Activated naive CD4-positive, alpha-beta T cell treated with anti-CD3 and anti-CD28 coated beads, Interleukin-2, amount 50 U/mL, for 72 hours (primary cell): ENCODE data around the gene KCTD16. TPM values are rescaled to one million over a fixed set of nuclear protein-coding genes. Genes with fewer than 3 reads are reported as not detected.
A peak's percentile ranks its signal among the peaks of the same experiment; 100 is the strongest.

ENCODE experiments used
- ATAC-seq, 2 donors: fragments of 150-1000 bp; cut with Tn5 transposase; 2 replicates each; pipeline ENCODE4 v1.10.0; 2021; ENCODE audit warnings: mild to moderate bottlenecking in 2 of 2, moderate library complexity in 2 of 2
- DNase-seq, 2 donors: peaks; one replicate each; pipeline ENCODE4 v3.0.0; 2021 to 2022; ENCODE audit warnings: low spot score in 2 of 2
- H3K27ac Mint-ChIP-seq, 2 donors: one replicate each; pipeline ENCODE4 v1.8.0; 2022; ENCODE audit warnings: mild to moderate bottlenecking in 2 of 2, mixed read lengths in 2 of 2
- H3K36me3 Mint-ChIP-seq, 2 donors: one replicate each; pipeline ENCODE4 v1.8.0; 2022; ENCODE audit warnings: mixed read lengths in 2 of 2
- H3K9me3 Mint-ChIP-seq, 2 donors: one replicate each; pipeline ENCODE4 v1.8.0; 2022; ENCODE audit warnings: mixed read lengths in 2 of 2
- total RNA-seq, 2 donors: library from RNA; stranded (reverse); gene quantifications; one replicate each; pipeline ENCODE4 v1.2.3, GENCODE V29; 2022

Gene KCTD16
- total RNA-seq, 2 donors from 2014 or later = 0.23 to 1.4 TPM

DNA sequence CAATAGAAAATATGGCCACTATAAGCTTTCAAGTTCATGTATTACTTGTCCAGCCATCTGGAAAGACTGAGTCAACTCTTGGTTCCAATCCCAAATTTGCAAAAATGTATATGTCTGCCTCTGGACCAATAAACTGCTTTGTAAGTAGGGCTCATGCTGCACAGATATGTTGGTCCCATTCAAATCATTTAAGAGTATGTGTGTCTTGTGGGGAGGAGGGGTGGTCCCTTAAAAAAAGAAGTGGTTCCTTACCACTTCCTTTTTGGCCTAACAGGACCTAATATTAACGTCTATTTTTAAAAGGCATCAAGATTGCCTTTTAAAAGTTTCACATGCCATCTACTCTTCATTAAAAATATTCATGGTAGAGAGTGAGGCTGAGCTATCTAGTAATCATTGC is 214.9 kb downstream of the KCTD16 start:
- no peak for ATAC-seq
- Mint-ChIP-seq H3K36me3 (peaks cover 0 to 3% of the 10 kb centered on the region in 2 donors), H3K27ac (no peak overlapping the region), H3K9me3 (peaks cover 13 to 16% of the 10 kb centered on the region in 2 donors)
- no peak for DNase-seq

DNA sequence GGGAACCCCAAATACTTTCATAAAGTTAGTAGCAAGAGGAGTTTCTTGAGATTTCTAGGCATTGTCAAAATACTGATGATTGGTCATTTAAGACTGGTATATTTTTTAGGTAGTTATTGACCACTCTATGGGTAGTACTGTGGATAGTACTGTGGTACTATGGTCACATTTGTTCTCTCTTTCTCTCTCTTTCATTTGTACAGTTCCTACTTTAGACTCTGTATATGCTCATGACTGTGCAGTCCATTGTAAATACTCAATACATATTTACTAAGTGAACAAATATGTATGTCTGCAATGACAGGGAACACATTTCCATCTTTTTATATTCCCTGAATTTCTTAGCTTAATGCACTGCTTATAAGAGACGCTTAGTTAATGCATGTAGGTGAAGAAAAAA is 215.6 kb downstream of the KCTD16 start:
- peaks cover 6 to 12% of the 10 kb centered on the region in 2 donors for H3K9me3 Mint-ChIP-seq
- H3K36me3 Mint-ChIP-seq = no peaks in the 10 kb centered on the region
- H3K27ac Mint-ChIP-seq = no peak overlapping the region
- ATAC-seq (no peak), DNase-seq (no peak)

GRCh38 chr5:144390133-144390532 is 219.5 kb downstream of the KCTD16 start:
- H3K27ac Mint-ChIP-seq = no peak overlapping the region
- DNase-seq = no peak

DNA sequence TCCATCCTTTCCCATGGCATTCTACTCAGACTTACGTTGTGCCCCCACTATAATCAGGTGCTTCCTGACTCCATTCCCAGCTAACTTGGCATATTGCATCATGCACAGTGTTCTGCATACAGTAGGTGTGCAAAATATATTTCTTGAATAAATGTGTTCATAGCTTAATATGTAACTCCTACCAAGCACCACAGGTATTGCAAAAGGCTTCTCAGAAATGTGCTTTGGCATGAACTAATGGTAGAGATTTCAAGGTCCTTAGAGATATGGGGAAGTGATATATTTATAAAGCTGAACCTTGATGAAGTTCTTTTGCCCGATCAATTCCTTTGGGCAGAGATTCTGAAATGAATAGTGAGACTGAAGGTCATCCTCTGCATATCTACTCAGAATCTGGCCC is 220.4 kb downstream of the KCTD16 start:
- peaks cover 0 to 4% of the 10 kb centered on the region in 2 donors for H3K36me3 Mint-ChIP-seq
- no peak for DNase-seq

More at GRCh38 chr5:144390133-144390532, 219.5 kb downstream of the KCTD16 start:
- Mint-ChIP-seq H3K36me3 (peaks cover 0 to 4% of the 10 kb centered on the region in 2 donors), H3K9me3 (peaks cover 0 to 10% of the 10 kb centered on the region in 2 donors)
- no peak for ATAC-seq

DNA sequence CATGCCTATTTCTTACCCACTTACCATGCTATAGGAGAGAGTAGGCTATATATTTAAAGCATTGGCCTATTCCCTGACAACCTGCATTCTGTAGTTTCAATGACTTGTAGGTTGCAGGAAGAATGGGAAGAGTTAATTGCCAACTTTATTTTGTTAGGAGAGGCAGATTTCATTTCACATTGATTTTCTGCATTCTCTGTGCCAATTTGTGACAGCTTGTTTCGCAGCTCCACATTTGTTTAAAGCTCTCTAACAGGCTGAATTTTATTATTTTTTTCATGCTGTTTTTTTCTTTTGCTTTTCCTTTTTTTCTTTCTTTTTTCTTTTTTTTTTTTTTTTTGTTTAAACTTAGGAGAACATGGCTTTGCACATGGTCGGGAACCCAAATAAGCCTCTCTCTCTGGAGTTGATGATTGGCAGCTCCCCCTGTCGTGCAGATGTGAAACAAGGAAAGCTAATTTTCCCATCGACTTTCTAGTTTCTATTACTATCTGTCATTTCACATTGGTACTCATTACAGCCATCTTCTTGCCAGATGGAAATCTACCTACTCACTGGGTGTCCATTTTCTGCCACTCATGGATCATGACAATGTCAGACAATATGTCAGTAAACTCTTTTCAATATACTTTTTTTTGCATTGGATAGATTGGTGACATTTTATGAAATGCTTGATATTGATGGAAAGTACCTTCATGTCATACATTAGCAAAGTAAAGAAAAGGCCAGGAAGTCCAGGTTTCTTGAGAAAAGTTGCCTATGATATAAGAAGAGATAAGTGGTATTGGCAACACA is 223.2 kb downstream of the KCTD16 start:
- no peak for ATAC-seq
- H3K9me3 Mint-ChIP-seq = peaks cover 0 to 10% of the 10 kb centered on the region in 2 donors
- H3K27ac Mint-ChIP-seq = no peak overlapping the region
- no peak for DNase-seq
- peaks cover 0 to 4% of the 10 kb centered on the region in 2 donors for H3K36me3 Mint-ChIP-seq

More for the DNA sequence above, 220.4 kb downstream of the KCTD16 start:
- ATAC-seq = no peak
- H3K27ac Mint-ChIP-seq = no peak overlapping the region
- peaks cover 0 to 10% of the 10 kb centered on the region in 2 donors for H3K9me3 Mint-ChIP-seq

DNA sequence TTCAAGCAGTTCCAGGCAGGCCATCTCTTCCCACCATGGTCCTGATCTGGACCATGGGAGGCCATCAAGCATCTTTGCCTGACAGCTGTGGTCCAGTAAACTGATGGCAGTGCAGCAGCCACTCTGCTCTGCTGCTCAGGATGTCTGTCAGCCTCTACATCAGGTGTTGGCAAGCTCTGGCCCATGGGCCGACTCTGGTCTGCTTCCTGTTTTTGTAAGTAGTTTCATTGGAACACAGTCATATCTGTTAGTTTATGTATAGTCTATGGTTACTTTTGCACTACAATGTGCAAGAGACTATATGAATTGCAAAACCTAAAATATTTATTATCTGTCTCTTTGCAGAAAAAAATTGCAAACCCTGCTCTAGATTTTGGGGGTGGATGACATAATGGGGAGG is 225.0 kb downstream of the KCTD16 start:
- H3K27ac Mint-ChIP-seq = peak overlapping the region in 1 of 2 donors; percentile 37
- H3K9me3 Mint-ChIP-seq = peaks cover 0 to 10% of the 10 kb centered on the region in 2 donors
- ATAC-seq = no peak
- DNase-seq = no peak
- H3K36me3 Mint-ChIP-seq = peaks cover 0 to 4% of the 10 kb centered on the region in 2 donors

GRCh38 chr5:144403058-144403457 is 232.4 kb downstream of the KCTD16 start:
- no peaks in the 10 kb centered on the region for H3K36me3 Mint-ChIP-seq
- no peaks in the 10 kb centered on the region for H3K9me3 Mint-ChIP-seq
- H3K27ac Mint-ChIP-seq = no peak overlapping the region
- no peak for ATAC-seq
- DNase-seq = no peak

- Mint-ChIP-seq H3K9me3 (peaks cover 4% of the 10 kb centered on the region in 2 donors), H3K36me3 (no peaks in the 10 kb centered on the region), H3K27ac (no peak overlapping the region)
- DNase-seq = no peak
- ATAC-seq = no peak
Measured at GRCh38 chr5:144403817-144404420, 233.2 kb downstream of the KCTD16 start.

DNA sequence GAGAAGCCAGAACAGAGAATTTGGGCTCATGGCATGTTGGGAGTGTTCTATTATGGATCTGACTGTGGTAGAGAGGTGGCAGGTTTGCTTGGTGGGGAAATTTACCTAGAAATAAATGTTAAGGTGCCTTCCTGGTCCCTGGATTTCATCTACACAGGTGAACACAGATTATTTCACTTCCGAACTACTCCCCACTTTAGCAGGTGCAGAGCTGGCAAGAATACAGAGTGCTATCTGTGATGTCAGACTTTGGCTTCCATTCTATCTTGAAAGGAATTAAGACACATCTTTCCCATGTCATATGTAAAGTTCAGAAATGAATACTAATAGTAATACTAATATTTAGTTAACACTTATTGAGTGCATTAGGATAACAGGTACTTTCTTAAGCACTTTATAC is 234.0 kb downstream of the KCTD16 start:
- H3K9me3 Mint-ChIP-seq = peaks cover 4 to 5% of the 10 kb centered on the region in 2 donors
- H3K27ac Mint-ChIP-seq = no peak overlapping the region
- ATAC-seq (no peak), DNase-seq (no peak)
- no peaks in the 10 kb centered on the region for H3K36me3 Mint-ChIP-seq

DNA sequence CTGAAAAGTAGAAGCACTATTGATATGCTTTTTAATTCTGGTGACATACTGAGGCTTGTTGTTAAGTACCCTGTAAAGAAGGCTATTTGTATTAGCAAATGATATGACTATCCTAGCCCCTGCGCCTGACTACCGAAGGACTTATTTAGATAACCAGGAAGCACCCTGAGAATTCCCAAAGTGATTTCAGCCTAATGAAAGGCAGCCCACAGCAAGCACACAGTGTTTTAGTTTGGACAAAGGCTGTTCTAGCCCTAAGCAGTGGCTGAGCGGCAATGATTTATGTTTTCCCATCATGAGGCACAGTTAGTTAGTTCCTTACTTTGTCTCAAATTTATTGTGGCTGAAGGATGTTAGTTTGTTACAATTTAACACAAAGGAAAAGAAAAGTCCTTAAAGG is 235.3 kb downstream of the KCTD16 start:
- ATAC-seq = no peak
- Mint-ChIP-seq H3K27ac (no peak overlapping the region), H3K36me3 (no peaks in the 10 kb centered on the region), H3K9me3 (peaks cover 4 to 5% of the 10 kb centered on the region in 2 donors)
- DNase-seq = no peak

DNA sequence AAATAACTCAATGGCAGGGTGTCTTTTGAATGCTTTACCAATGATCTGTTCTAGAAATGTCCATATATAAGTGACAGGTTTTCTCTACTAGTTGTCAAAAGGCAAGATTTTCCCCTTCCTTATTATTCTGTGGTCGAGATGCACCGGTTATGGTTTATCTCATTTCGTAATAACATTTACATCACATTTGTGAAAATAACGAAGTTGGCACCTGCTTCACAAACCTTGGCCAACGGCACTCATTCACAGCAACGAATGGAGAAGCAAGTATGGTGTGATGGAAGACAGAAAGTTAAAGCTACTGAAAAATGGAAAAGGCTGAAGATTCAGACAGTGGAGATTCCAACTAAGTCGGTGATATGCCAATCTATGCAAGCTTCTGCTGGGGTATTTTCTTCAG is 235.8 kb downstream of the KCTD16 start:
- Mint-ChIP-seq H3K27ac (no peak overlapping the region), H3K36me3 (no peaks in the 10 kb centered on the region)
- ATAC-seq = no peak

GRCh38 chr5:144414202-144415029 is 243.7 kb downstream of the KCTD16 start:
- ATAC-seq = no peak
- H3K36me3 Mint-ChIP-seq = no peaks in the 10 kb centered on the region
- H3K27ac Mint-ChIP-seq = no peak overlapping the region
- peaks cover 13 to 16% of the 10 kb centered on the region in 2 donors for H3K9me3 Mint-ChIP-seq
- no peak for DNase-seq

More for the DNA sequence above, 235.8 kb downstream of the KCTD16 start:
- DNase-seq = no peak
- H3K9me3 Mint-ChIP-seq = peaks cover 4 to 5% of the 10 kb centered on the region in 2 donors

GRCh38 chr5:144416196-144416595 is 245.5 kb downstream of the KCTD16 start:
- DNase-seq (no peak), ATAC-seq (no peak)

DNA sequence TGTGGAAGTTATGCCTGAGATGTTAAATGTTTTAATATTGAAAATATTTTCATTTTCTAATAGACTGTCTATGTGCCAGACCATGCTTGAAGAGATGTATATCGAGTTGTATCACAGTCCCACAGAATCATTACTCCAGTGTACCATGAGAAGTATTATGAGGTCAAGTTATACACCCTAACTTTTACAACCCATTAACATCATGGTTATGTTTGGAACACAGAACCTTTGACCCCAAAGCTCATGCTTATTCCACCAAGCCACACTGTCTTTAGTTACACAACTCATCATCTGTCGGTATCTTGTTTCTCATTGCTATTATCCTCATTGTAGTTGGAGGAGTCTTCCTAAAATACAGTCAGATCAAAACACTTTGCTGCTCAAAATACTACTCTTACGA is 248.0 kb downstream of the KCTD16 start:
- DNase-seq = no peak
- H3K9me3 Mint-ChIP-seq = peaks cover 8 to 21% of the 10 kb centered on the region in 2 donors
- no peak overlapping the region for H3K27ac Mint-ChIP-seq
- ATAC-seq = no peak
- no peaks in the 10 kb centered on the region for H3K36me3 Mint-ChIP-seq

More at GRCh38 chr5:144416196-144416595, 245.5 kb downstream of the KCTD16 start:
- Mint-ChIP-seq H3K36me3 (no peaks in the 10 kb centered on the region), H3K27ac (no peak overlapping the region), H3K9me3 (peaks cover 13 to 21% of the 10 kb centered on the region in 2 donors)

DNA sequence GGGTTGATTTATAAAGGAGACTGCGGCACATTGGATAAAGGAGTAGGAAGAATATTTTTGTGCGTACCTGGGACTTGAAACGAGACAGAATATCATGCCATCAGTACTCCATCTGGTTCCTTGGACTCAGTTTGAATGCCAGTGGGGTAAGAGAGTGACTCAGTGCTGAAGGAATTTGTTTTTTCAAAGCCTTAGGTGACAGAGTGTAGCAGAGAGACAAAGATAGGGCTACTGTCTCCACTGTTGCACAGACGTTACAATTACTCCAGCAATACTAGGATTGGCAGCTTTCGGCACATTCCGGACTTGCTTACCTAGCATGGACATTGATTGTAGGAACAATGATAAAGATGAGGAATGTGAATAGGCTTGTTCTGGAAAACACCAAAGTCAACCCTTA is 250.7 kb downstream of the KCTD16 start:
- ATAC-seq (no peak), DNase-seq (no peak)
- H3K36me3 Mint-ChIP-seq = no peaks in the 10 kb centered on the region
- H3K27ac Mint-ChIP-seq = no peak overlapping the region
- H3K9me3 Mint-ChIP-seq = peaks cover 0 to 13% of the 10 kb centered on the region in 2 donors

GRCh38 chr5:144422018-144422727 is 251.5 kb downstream of the KCTD16 start:
- H3K27ac Mint-ChIP-seq = no peak overlapping the region
- peaks cover 0 to 13% of the 10 kb centered on the region in 2 donors for H3K9me3 Mint-ChIP-seq
- DNase-seq = no peak

More at GRCh38 chr5:144422018-144422727, 251.5 kb downstream of the KCTD16 start:
- ATAC-seq = no peak
- no peaks in the 10 kb centered on the region for H3K36me3 Mint-ChIP-seq
